Measurements from ENCODE around the gene CHL1.

Gene CHL1

GRCh38 chr3:197828-198491, 1.4 kb downstream of the CHL1 start:
- TF ChIP-seq GATA2 (IDR thresholded peaks at IDR 0.05; ENCODE audit: low read depth, low read length) (no peak), GATA3 (IDR thresholded peaks at IDR 0.05; ENCODE audit: low read depth, low read length) (no peak)

GRCh38 chr3:199835-200234, 3.3 kb downstream of the CHL1 start:
- TF ChIP-seq GATA3 (IDR thresholded peaks at IDR 0.05; ENCODE audit: low read depth, low read length) (no peak), GATA2 (IDR thresholded peaks at IDR 0.05; ENCODE audit: low read depth, low read length) (no peak)

- no peak for TF ChIP-seq GATA3 (IDR thresholded peaks at IDR 0.05; ENCODE audit: low read depth, low read length)
- no peak for TF ChIP-seq GATA2 (IDR thresholded peaks at IDR 0.05; ENCODE audit: low read depth, low read length)
These were observed 4.3 kb downstream of the CHL1 start for GRCh38 chr3:200758-201325.

- no peak for TF ChIP-seq GATA3 (IDR thresholded peaks at IDR 0.05; ENCODE audit: low read depth, low read length)
- TF ChIP-seq GATA2 (IDR thresholded peaks at IDR 0.05; ENCODE audit: low read depth, low read length): no peak
These were observed 7.5 kb downstream of the CHL1 start for GRCh38 chr3:204102-204501.

GRCh38 chr3:207973-208372, 11.4 kb downstream of the CHL1 start:
- TF ChIP-seq GATA2 (IDR thresholded peaks at IDR 0.05; ENCODE audit: low read depth, low read length) (no peak), GATA3 (IDR thresholded peaks at IDR 0.05; ENCODE audit: low read depth, low read length) (no peak)

GRCh38 chr3:210669-211068, 14.1 kb downstream of the CHL1 start:
- TF ChIP-seq GATA2 (IDR thresholded peaks at IDR 0.05; ENCODE audit: low read depth, low read length): no peak
- TF ChIP-seq GATA3 (IDR thresholded peaks at IDR 0.05; ENCODE audit: low read depth, low read length): no peak

GRCh38 chr3:212432-212831, 15.9 kb downstream of the CHL1 start:
- TF ChIP-seq GATA3 (IDR thresholded peaks at IDR 0.05; ENCODE audit: low read depth, low read length) (no peak), GATA2 (IDR thresholded peaks at IDR 0.05; ENCODE audit: low read depth, low read length) (no peak)

GRCh38 chr3:217099-217813, 20.7 kb downstream of the CHL1 start:
- TF ChIP-seq GATA3 (IDR thresholded peaks at IDR 0.05; ENCODE audit: low read depth, low read length) (no peak), GATA2 (IDR thresholded peaks at IDR 0.05; ENCODE audit: low read depth, low read length) (no peak)

GRCh38 chr3:217948-218347, 21.4 kb downstream of the CHL1 start:
- TF ChIP-seq GATA2 (IDR thresholded peaks at IDR 0.05; ENCODE audit: low read depth, low read length) (no peak), GATA3 (IDR thresholded peaks at IDR 0.05; ENCODE audit: low read depth, low read length) (no peak)

- TF ChIP-seq GATA2 (IDR thresholded peaks at IDR 0.05; ENCODE audit: low read depth, low read length) (no peak), GATA3 (IDR thresholded peaks at IDR 0.05; ENCODE audit: low read depth, low read length) (no peak)
These were observed 32.0 kb downstream of the CHL1 start for GRCh38 chr3:228442-229182.

GRCh38 chr3:229183-229661, 32.7 kb downstream of the CHL1 start:
- TF ChIP-seq GATA3 (IDR thresholded peaks at IDR 0.05; ENCODE audit: low read depth, low read length) (no peak), GATA2 (IDR thresholded peaks at IDR 0.05; ENCODE audit: low read depth, low read length) (no peak)

GRCh38 chr3:236881-237280, 40.3 kb downstream of the CHL1 start:
- no peak for TF ChIP-seq GATA3 (IDR thresholded peaks at IDR 0.05; ENCODE audit: low read depth, low read length)
- TF ChIP-seq GATA2 (IDR thresholded peaks at IDR 0.05; ENCODE audit: low read depth, low read length): no peak

GRCh38 chr3:242602-243355, 46.2 kb downstream of the CHL1 start:
- TF ChIP-seq GATA3 (IDR thresholded peaks at IDR 0.05; ENCODE audit: low read depth, low read length): no peak
- TF ChIP-seq GATA2 (IDR thresholded peaks at IDR 0.05; ENCODE audit: low read depth, low read length): no peak

- TF ChIP-seq GATA2 (IDR thresholded peaks at IDR 0.05; ENCODE audit: low read depth, low read length): no peak
- no peak for TF ChIP-seq GATA3 (IDR thresholded peaks at IDR 0.05; ENCODE audit: low read depth, low read length)
These were observed 46.8 kb downstream of the CHL1 start for GRCh38 chr3:243356-243725.
